Nephron progenitor cell (in vitro differentiated cells): ENCODE results near the gene TXNL4B.

Experiments used
- DNase-seq: peaks from one replicate; pipeline ENCODE4 v3.0.0; 2021
- H3K27ac Mint-ChIP-seq: 2 replicates; pipeline ENCODE4 v1.8.0; 2021; ENCODE audit warnings: mild to moderate bottlenecking, moderate library complexity, mixed read lengths
- H3K27me3 Mint-ChIP-seq: 2 replicates; pipeline ENCODE4 v1.8.0; 2021; ENCODE audit warnings: mild to moderate bottlenecking, low read depth, mixed read lengths; ENCODE audit not compliant: poor library complexity
- H3K36me3 Mint-ChIP-seq: 2 replicates; pipeline ENCODE4 v1.8.0; 2021; ENCODE audit warnings: low read depth, mixed read lengths
- H3K4me1 Mint-ChIP-seq: 2 replicates; pipeline ENCODE4 v1.8.0; 2021; ENCODE audit warnings: mixed read lengths
- H3K4me3 Mint-ChIP-seq: 2 replicates; pipeline ENCODE4 v1.8.0; 2021; ENCODE audit warnings: mild to moderate bottlenecking, moderate library complexity, mixed read lengths
- H3K9me3 Mint-ChIP-seq: 2 replicates; pipeline ENCODE4 v1.8.0; 2021; ENCODE audit warnings: mild to moderate bottlenecking, moderate library complexity, mixed read lengths
- CTCF ChIP-seq: fragments of 200-600 bp; sonication (generic); IDR thresholded peaks from 2 replicates; pipeline ENCODE4 v1.5.0; 2021; ENCODE audit warnings: antibody characterized with exemption

TXNL4B gene

GRCh38 chr16:72042157-72042660 is 51.2 kb downstream of the TXNL4B start:
- Mint-ChIP-seq H3K27me3 (peaks cover 17% of the 10 kb centered on the region), H3K4me3 (no peak overlapping the region), H3K9me3 (no peaks in the 10 kb centered on the region), H3K36me3 (peaks cover 8% of the 10 kb centered on the region), H3K4me1 (peaks cover 6% of the 10 kb centered on the region), H3K27ac (peak overlapping the region; percentile 80)
- no peak for DNase-seq
- no peak for TF ChIP-seq CTCF

GRCh38 chr16:72036098-72036497 is 57.3 kb downstream of the TXNL4B start:
- peaks cover 3% of the 10 kb centered on the region for H3K27me3 Mint-ChIP-seq
- H3K9me3 Mint-ChIP-seq = no peaks in the 10 kb centered on the region
- H3K27ac Mint-ChIP-seq = no peak overlapping the region
- no peak for DNase-seq
- no peak overlapping the region for H3K4me3 Mint-ChIP-seq
- no peaks in the 10 kb centered on the region for H3K4me1 Mint-ChIP-seq
- TF ChIP-seq CTCF = no peak
- peaks cover 12% of the 10 kb centered on the region for H3K36me3 Mint-ChIP-seq
